Activated T-cell treated with anti-CD3 and anti-CD28 coated beads, Interleukin-2, amount 50 U/mL, for 72 hours (primary cell): Measurements from ENCODE around the gene GEMIN7. TPM values are rescaled to one million over a fixed set of nuclear protein-coding genes. Genes with fewer than 3 reads are reported as not detected.

ENCODE experiments used
- ATAC-seq, 2 donors: fragments of 150-1000 bp; cut with Tn5 transposase; replicated peaks in 1 of 2; 2 replicates each; pipeline ENCODE4 v1.10.0; 2021; ENCODE audit warnings: moderate library complexity in 2 of 2, mild to moderate bottlenecking in 1 of 2
- DNase-seq, 2 donors: peaks; one replicate each; pipeline ENCODE4 v3.0.0; 2021 to 2022; ENCODE audit warnings: mixed read lengths in 1 of 2
- H3K27ac Mint-ChIP-seq: one replicate; pipeline ENCODE4 v1.8.0; 2022; ENCODE audit warnings: mild to moderate bottlenecking, moderate library complexity, mixed read lengths
- H3K27me3 Mint-ChIP-seq: one replicate; pipeline ENCODE4 v1.8.0; 2022; ENCODE audit warnings: low read depth, mixed read lengths
- H3K36me3 Mint-ChIP-seq, 2 donors: one replicate each; pipeline ENCODE4 v1.8.0; 2022; ENCODE audit warnings: mixed read lengths in 2 of 2, mild to moderate bottlenecking in 1 of 2; ENCODE audit not compliant: insufficient read depth in 2 of 2
- H3K4me1 Mint-ChIP-seq: one replicate; pipeline ENCODE4 v1.8.0; 2022; ENCODE audit warnings: low read depth, mixed read lengths
- H3K4me3 Mint-ChIP-seq, 2 donors: one replicate each; pipeline ENCODE4 v1.8.0; 2022; ENCODE audit warnings: mild to moderate bottlenecking in 2 of 2, mixed read lengths in 2 of 2, moderate library complexity in 2 of 2
- H3K9me3 Mint-ChIP-seq, 2 donors: one replicate each; pipeline ENCODE4 v1.8.0; 2022; ENCODE audit warnings: mixed read lengths in 2 of 2
- total RNA-seq, 2 donors: library from RNA; stranded (reverse); gene quantifications; one replicate each; pipeline ENCODE4 v1.2.3, GENCODE V29; 2022

The GEMIN7 gene
- total RNA-seq, 2 donors from 2014 or later: 26.4 to 28.1 TPM

- no peak overlapping the region for H3K27ac Mint-ChIP-seq
- peaks cover 8% of the 10 kb centered on the region for H3K4me1 Mint-ChIP-seq
- H3K4me3 Mint-ChIP-seq: no peak overlapping the region
- no peaks in the 10 kb centered on the region for H3K27me3 Mint-ChIP-seq
- ATAC-seq (no peak), DNase-seq (no peak)
- no peaks in the 10 kb centered on the region for H3K36me3 Mint-ChIP-seq
- H3K9me3 Mint-ChIP-seq: no peaks in the 10 kb centered on the region
Observed at GRCh38 chr19:45139286-45140143, 60.5 kb downstream of the GEMIN7 start.

GRCh38 chr19:45140144-45140503 is 61.1 kb downstream of the GEMIN7 start:
- no peaks in the 10 kb centered on the region for H3K36me3 Mint-ChIP-seq
- no peak overlapping the region for H3K27ac Mint-ChIP-seq
- no peak for ATAC-seq

GRCh38 chr19:45140533-45140932 is 61.5 kb downstream of the GEMIN7 start:
- H3K27me3 Mint-ChIP-seq: no peaks in the 10 kb centered on the region
- H3K27ac Mint-ChIP-seq: no peak overlapping the region
- H3K4me1 Mint-ChIP-seq: peaks cover 8% of the 10 kb centered on the region
- DNase-seq (no peak), ATAC-seq (no peak)
- no peaks in the 10 kb centered on the region for H3K9me3 Mint-ChIP-seq
- no peak overlapping the region for H3K4me3 Mint-ChIP-seq
- no peaks in the 10 kb centered on the region for H3K36me3 Mint-ChIP-seq

More at GRCh38 chr19:45140144-45140503, 61.1 kb downstream of the GEMIN7 start:
- H3K4me3 Mint-ChIP-seq: no peak overlapping the region
- no peaks in the 10 kb centered on the region for H3K27me3 Mint-ChIP-seq
- no peak for DNase-seq
- no peaks in the 10 kb centered on the region for H3K9me3 Mint-ChIP-seq
- peaks cover 8% of the 10 kb centered on the region for H3K4me1 Mint-ChIP-seq

Other genes with a start within 250 kb of the GEMIN7 start
- 1 to 10 TPM; 2.8 to 3.3 TPM for gene NECTIN2, start 233.0 kb upstream of the GEMIN7 start, total RNA-seq
- gene TOMM40, start 188.0 kb upstream of the GEMIN7 start, total RNA-seq: 10 to 100 TPM; 53.0 to 65.1 TPM
- 1 to 10 TPM; 2.1 TPM for gene APOE, start 173.5 kb upstream of the GEMIN7 start, total RNA-seq
- gene APOC1, start 164.7 kb upstream of the GEMIN7 start, total RNA-seq: not detected
- not detected for gene APOC4, start 137.0 kb upstream of the GEMIN7 start, total RNA-seq
- not detected for gene APOC2, start 133.2 kb upstream of the GEMIN7 start, total RNA-seq
- gene CLPTM1, start 123.9 kb upstream of the GEMIN7 start, total RNA-seq: 10 to 100 TPM; 44.7 to 50.0 TPM
- 100 to 1,000 TPM; 142 to 145 TPM for gene RELB, start 77.8 kb upstream of the GEMIN7 start, total RNA-seq
- 100 to 1,000 TPM; 110 to 138 TPM for gene CLASRP, start 40.2 kb upstream of the GEMIN7 start, total RNA-seq
- 1 to 10 TPM; 5.1 to 5.2 TPM for gene ZNF296, start 2.8 kb upstream of the GEMIN7 start, total RNA-seq
- gene PPP1R37, start 13.9 kb downstream of the GEMIN7 start, total RNA-seq: 10 to 100 TPM; 11.8 to 17.3 TPM
- gene NKPD1, start 81.7 kb downstream of the GEMIN7 start, total RNA-seq: under 1 TPM; 0.70 to 0.72 TPM
- gene TRAPPC6A, start 99.0 kb downstream of the GEMIN7 start, total RNA-seq: 10 to 100 TPM; 48.5 to 58.5 TPM
- 10 to 100 TPM; 16.7 to 17.7 TPM for gene BLOC1S3, start 99.5 kb downstream of the GEMIN7 start, total RNA-seq
- not detected for gene EXOC3L2, start 166.1 kb downstream of the GEMIN7 start, total RNA-seq
- gene MARK4, start 172.0 kb downstream of the GEMIN7 start, total RNA-seq: 10 to 100 TPM; 25.3 to 37.9 TPM
- not detected for gene CKM, start 243.6 kb downstream of the GEMIN7 start, total RNA-seq